GM12878 (cell line): ENCODE results near the gene ATP10A. TPM values are rescaled to one million over a fixed set of nuclear protein-coding genes. Genes with fewer than 3 reads are reported as not detected.

Experiments
- ATAC-seq: fragments of 200-7000 bp; cut with Tn5 transposase; 3 replicates; pipeline ENCODE4 v1.9.1; 2020; ENCODE audit warnings: mild to moderate bottlenecking, moderate library complexity
- BruUV-seq: library from RNA; stranded (reverse); fragments of 400-500 nt; replicated peaks from 2 replicates; lab custom pipeline; 2021; lab: Mats Ljungman, UMichigan
- CTCF ChIA-PET: fragments of 300-600 bp; sonication (Branson Sonifier 250); formaldehyde crosslinking; extraction: SDS; loops from one replicate; lab custom pipeline; 2021; ENCODE audit warnings: inconsistent platforms; lab: Yijun Ruan, JAX
- POLR2A ChIA-PET: fragments of 350-600 bp; formaldehyde crosslinking; extraction: SDS; loops from one replicate; lab custom pipeline; 2021; ENCODE audit warnings: inconsistent platforms; lab: Charles Lee
- RAD21 ChIA-PET: fragments of 300-600 bp; sonication (Branson Sonifier 250); formaldehyde crosslinking; loops from one replicate; lab custom pipeline; 2023; ENCODE audit warnings: antibody characterized with exemption; ENCODE audit not compliant: unreplicated experiment; lab: Charles Lee
- SMC1A ChIA-PET: fragments of 300-600 bp; sonication (Branson Sonifier 250); formaldehyde crosslinking; loops from one replicate; lab custom pipeline; 2023; ENCODE audit not compliant: unreplicated experiment, uncharacterized antibody; lab: Charles Lee
- DNase-seq: peaks from one replicate; pipeline ENCODE4 v3.0.0-alpha.2; 2011; ENCODE audit warnings: low read depth, low spot score
- FAIRE-seq: peaks from 3 replicates; lab custom pipeline; 2011; peaks lifted over from hg19 to GRCh38; lab: Jason Lieb, UNC
- H2AFZ ChIP-seq: 2 replicates; pipeline ENCODE4 v1.6.0; 2011; ENCODE audit warnings: low read depth, low read length, control low read depth; ENCODE audit not compliant: control insufficient read depth
- H3K27ac ChIP-seq: 2 replicates; pipeline ENCODE4 v1.5.1; 2011; ENCODE audit warnings: control low read depth; ENCODE audit not compliant: control insufficient read depth, insufficient read depth
- H3K27me3 ChIP-seq, 2 experiments: replicated peaks in 1 of 2; 2 replicates each; pipeline versions ENCODE4 v1.6.0 to v1.6.1; 2011; ENCODE audit warnings: low read length in 1 of 2; ENCODE audit not compliant: control insufficient read depth in 2 of 2, insufficient read depth in 2 of 2
- H3K36me3 ChIP-seq, 2 experiments: 2 replicates each; pipeline ENCODE4 v1.5.1; 2011; ENCODE audit warnings: low read length in 1 of 2; ENCODE audit not compliant: control insufficient read depth in 2 of 2, insufficient read depth in 2 of 2
- H3K4me1 ChIP-seq: 2 replicates; pipeline ENCODE4 v1.6.1; 2011; ENCODE audit warnings: mild to moderate bottlenecking, low read length, moderate library complexity, mixed read lengths; ENCODE audit not compliant: control insufficient read depth, insufficient read depth
- H3K4me2 ChIP-seq: 2 replicates; pipeline ENCODE4 v1.6.0; 2011; ENCODE audit warnings: control low read depth; ENCODE audit not compliant: control insufficient read depth, insufficient read depth
- H3K4me3 ChIP-seq: fragments of 200-600 bp; sonication (generic); 2 replicates; pipeline ENCODE4 v1.5.1; 2016
- H3K79me2 ChIP-seq: 2 replicates; pipeline ENCODE4 v1.6.0; 2011; ENCODE audit warnings: low read length; ENCODE audit not compliant: control insufficient read depth, insufficient read depth
- H3K9ac ChIP-seq: 2 replicates; pipeline ENCODE4 v1.8.0; 2011; ENCODE audit warnings: low read length, control low read depth, mixed read lengths; ENCODE audit not compliant: control insufficient read depth, insufficient read depth
- H3K9me3 ChIP-seq: replicated peaks from 3 replicates; pipeline ENCODE4 v1.5.1; 2011; ENCODE audit warnings: mild to moderate bottlenecking, low read length; ENCODE audit not compliant: control insufficient read depth, insufficient read depth
- H4K20me1 ChIP-seq: 2 replicates; pipeline ENCODE4 v1.6.0; 2011; ENCODE audit not compliant: control insufficient read depth, insufficient read depth
- BMI1 ChIP-seq: fragments of 450-650 bp; IDR thresholded peaks from 2 replicates; pipeline ENCODE4 v1.6.1; 2016; ENCODE audit warnings: mild to moderate bottlenecking, moderate library complexity, borderline replicate concordance
- CEBPB ChIP-seq, 2 experiments: fragments of 150-350 bp in 1 of 2; IDR thresholded peaks; 2 replicates each; pipeline ENCODE4 v1.6.1; 2012 to 2014; ENCODE audit warnings: low read depth in 2 of 2, low read length in 2 of 2, borderline replicate concordance in 1 of 2, inconsistent platforms in 1 of 2
- CTCF ChIP-seq, 3 experiments: IDR thresholded peaks in 2 of 3; conservative IDR thresholded peaks in 1 of 3; 2 replicates each; pipeline ENCODE4 v1.5.1; 2011; ENCODE audit warnings: low read depth in 3 of 3, low read length in 3 of 3, mild to moderate bottlenecking in 3 of 3, control low read depth in 2 of 3, moderate library complexity in 2 of 3, inconsistent platforms in 1 of 3, mixed read lengths in 1 of 3; ENCODE audit not compliant: control insufficient read depth in 2 of 3, insufficient read depth in 1 of 3; ENCODE audit errors: extremely low read depth in 1 of 3
- EZH2 ChIP-seq: IDR thresholded peaks from 2 replicates; pipeline ENCODE4 v1.6.1; 2012; ENCODE audit warnings: low read depth, mild to moderate bottlenecking, control low read depth, inconsistent platforms, low read length, borderline replicate concordance; ENCODE audit not compliant: control insufficient read depth
- KLF5 ChIP-seq: fragments of 450-650 bp; IDR thresholded peaks from 2 replicates; pipeline ENCODE4 v1.6.1; 2014; ENCODE audit warnings: mild to moderate bottlenecking; ENCODE audit not compliant: partially characterized antibody
- PML ChIP-seq: IDR thresholded peaks from 2 replicates; pipeline ENCODE4 v1.6.1; 2012; ENCODE audit warnings: low read length, inconsistent platforms
- POU2F2 ChIP-seq: IDR thresholded peaks from 3 replicates; pipeline ENCODE4 v1.6.1; 2011; ENCODE audit warnings: low read depth, mild to moderate bottlenecking, low read length, borderline replicate concordance
- SIN3A ChIP-seq: IDR thresholded peaks from 2 replicates; pipeline ENCODE4 v1.6.1; 2012; ENCODE audit warnings: low read depth, low read length, improper control_type of control experiment
- SREBF2 ChIP-seq: IDR thresholded peaks from 2 replicates; pipeline ENCODE4 v1.6.1; 2012; ENCODE audit warnings: mild to moderate bottlenecking, low read length
- TCF12 ChIP-seq: IDR thresholded peaks from 2 replicates; pipeline ENCODE4 v1.6.1; 2011; ENCODE audit warnings: low read depth, mild to moderate bottlenecking, low read length
- ZBTB11 ChIP-seq: fragments of 450-650 bp; formaldehyde crosslinking; IDR thresholded peaks from 2 replicates; pipeline ENCODE4 v1.5.0; 2022; ENCODE audit warnings: mild to moderate bottlenecking, missing genetic modification characterization
- WGBS: methylation state at CpG from one replicate; pipeline ENCODE4 v1.1.6; 2016; ENCODE audit warnings: low lambda C conversion rate; ENCODE audit not compliant: insufficient replicate concordance, insufficient coverage; ENCODE audit errors: missing lambda C conversion rate; 5-methylcytosine and 5-hydroxymethylcytosine counted together
- in situ Hi-C: fragments of 300-500 bp; cut with MboI; formaldehyde crosslinking; loops from 9 replicates; pipeline ENCODE4 v1.14.3; 2018; ENCODE audit warnings: mixed read lengths
- intact Hi-C: fragments of 100-400 bp; cut with micrococcal nuclease; formaldehyde crosslinking; loops from one replicate; pipeline ENCODE4 v1.14.2; 2022; ENCODE audit not compliant: unreplicated experiment
- polyA plus RNA-seq, 11 experiments: library from polyadenylated mRNA; depleted of rRNA in 4 of 11; unstranded in 6 of 11; stranded (reverse) in 5 of 11; fragments of >200 nt; fragmentation: Nextera tagmentation in 4 of 11; fragmentation: Illumina TruSeq in 1 of 11; extraction: Ambion mirVana in 4 of 11; extraction: Trizol in 1 of 11; gene quantifications; 1 replicate in 1 of 11; 2 replicates in 10 of 11; pipeline versions ENCODE4 v1.2.1 to v1.2.3, GENCODE V29; 2011 to 2016; ENCODE audit warnings: inconsistent platforms in 2 of 11, missing spikeins in 2 of 11, low read depth in 1 of 11
- total RNA-seq, 4 experiments: library from RNA; depleted of rRNA in 3 of 4; stranded (reverse); fragments of >200 nt in 3 of 4; fragmentation: Illumina TruSeq in 1 of 4; extraction: Trizol in 1 of 4; gene quantifications; 2 replicates each; pipeline versions ENCODE4 v1.2.1 to v1.2.3, GENCODE V29; 2013 to 2021

The ATP10A gene
- total and polyA plus RNA-seq, 10 of the 15 experiments (the other 5 are each of a cell fraction or from before 2014, with no cell fraction given) = 0.04 to 1.5 (median 0.31) TPM; not detected in 2

GRCh38 chr15:25724899-25725298 lies 138.2 kb downstream of the ATP10A start:
- no peaks in the 10 kb centered on the region for H4K20me1 ChIP-seq
- TF ChIP-seq KLF5 = no peak
- no peak for FAIRE-seq
- intact Hi-C loops (no loop called here), in situ Hi-C loops (loop anchor here (5.0 to 25.0 kb wide), 4 partner anchors 42 to 538 kb away; no protein-coding TSS in a partner anchor)
- BruUV-seq = no TSS peak
- H3K36me3 ChIP-seq = no peaks in the 10 kb centered on the region
- H2AFZ ChIP-seq = no peak overlapping the region
- SMC1A ChIA-PET = no interaction called here
- H3K79me2 ChIP-seq = no peaks in the 10 kb centered on the region
- no peaks in the 10 kb centered on the region for H3K4me1 ChIP-seq
- no peaks in the 10 kb centered on the region for H3K27me3 ChIP-seq
- POLR2A ChIA-PET = no interaction called here
- DNase-seq = no peak
- no peak overlapping the region for H3K4me2 ChIP-seq
- H3K4me3 ChIP-seq = no peak overlapping the region
- no peaks in the 10 kb centered on the region; the same call in 2 of the 3 replicates for H3K9me3 ChIP-seq
- H3K9ac ChIP-seq = no peak overlapping the region
- WGBS = 39% methylated on average over 7 of the region's 7 CpGs
- CTCF ChIA-PET = interaction anchor here (0.6 kb wide), 1 partner anchor 28 kb away, joined by 4 read pairs; no protein-coding TSS in a partner anchor
- H3K27ac ChIP-seq = no peak overlapping the region
- RAD21 ChIA-PET = no interaction called here
- ATAC-seq = no peak

- CTCF ChIA-PET = no interaction called here
- Histone ChIP-seq H2AFZ (no peak overlapping the region), H3K79me2 (no peaks in the 10 kb centered on the region), H3K9ac (no peak overlapping the region), H3K27me3 (no peaks in the 10 kb centered on the region), H3K4me3 (no peak overlapping the region), H3K4me2 (no peak overlapping the region), H3K4me1 (no peaks in the 10 kb centered on the region), H3K36me3 (no peaks in the 10 kb centered on the region), H4K20me1 (no peaks in the 10 kb centered on the region), H3K27ac (no peak overlapping the region), H3K9me3 (no peaks in the 10 kb centered on the region; the same call in 2 of the 3 replicates)
- POLR2A ChIA-PET = no interaction called here
- ATAC-seq (no peak), DNase-seq (no peak), FAIRE-seq (no peak)
- 32% methylated on average over 8 of the region's 8 CpGs for WGBS
- TF ChIP-seq ZBTB11 (CRISPR knock-in tag) (no peak), SIN3A (no peak), EZH2 (no peak), TCF12 (no peak), POU2F2 (no peak), CTCF (IDR thresholded peaks at IDR 0.05 in 2 of 3, conservative IDR thresholded peaks at IDR 0.05 in 1 of 3; ENCODE audit: control insufficient read depth in 2 of 3, extremely low read depth in 1 of 3, insufficient read depth in 1 of 3, low read depth in 3 of 3, low read length in 3 of 3) (no peak), CEBPB (IDR thresholded peaks at IDR 0.05; ENCODE audit: borderline replicate concordance in 1 of 2, low read depth in 2 of 2, low read length in 2 of 2) (no peak), BMI1 (no peak), PML (no peak), SREBF2 (no peak)
- BruUV-seq = no TSS peak
- intact Hi-C loops = no loop called here
- RAD21 ChIA-PET = no interaction called here
- in situ Hi-C loops = loop anchor here (5.0 kb wide), 1 partner anchor 46 kb away; no protein-coding TSS in a partner anchor
- SMC1A ChIA-PET = interaction anchor here (1.0 kb wide), 1 partner anchor 12 kb away, joined by 3 read pairs; no protein-coding TSS in a partner anchor
Measured at GRCh38 chr15:25721605-25721955, 141.5 kb downstream of the ATP10A start.
